SK-N-MC (cell line): ENCODE data around the gene GMDS.

ENCODE experiments used
- EZH2 ChIP-seq: fragments of 200-600 bp; sonication (generic); IDR thresholded peaks from one replicate; pipeline ENCODE4 v1.6.1; 2017; ENCODE audit warnings: antibody characterized with exemption
- FOXP2 ChIP-seq: optimal IDR thresholded peaks from 2 replicates; pipeline ENCODE3; 2011; ENCODE audit warnings: mild to moderate bottlenecking, moderate library complexity; ENCODE audit not compliant: insufficient read depth; ENCODE audit errors: extremely low read length, control extremely low read depth
- POLR2AphosphoS5 ChIP-seq: IDR thresholded peaks from 2 replicates; pipeline ENCODE4 v1.6.1; 2012; ENCODE audit warnings: mild to moderate bottlenecking, low read depth, low read length, borderline replicate concordance

GRCh38 chr6:2204272-2204671 lies 41.1 kb downstream of the GMDS start:
- TF ChIP-seq EZH2 (no peak), POLR2AphosphoS5 (no peak), FOXP2 (no peak)
